Measurements from ENCODE around the gene CILP2.

Gene CILP2

DNA sequence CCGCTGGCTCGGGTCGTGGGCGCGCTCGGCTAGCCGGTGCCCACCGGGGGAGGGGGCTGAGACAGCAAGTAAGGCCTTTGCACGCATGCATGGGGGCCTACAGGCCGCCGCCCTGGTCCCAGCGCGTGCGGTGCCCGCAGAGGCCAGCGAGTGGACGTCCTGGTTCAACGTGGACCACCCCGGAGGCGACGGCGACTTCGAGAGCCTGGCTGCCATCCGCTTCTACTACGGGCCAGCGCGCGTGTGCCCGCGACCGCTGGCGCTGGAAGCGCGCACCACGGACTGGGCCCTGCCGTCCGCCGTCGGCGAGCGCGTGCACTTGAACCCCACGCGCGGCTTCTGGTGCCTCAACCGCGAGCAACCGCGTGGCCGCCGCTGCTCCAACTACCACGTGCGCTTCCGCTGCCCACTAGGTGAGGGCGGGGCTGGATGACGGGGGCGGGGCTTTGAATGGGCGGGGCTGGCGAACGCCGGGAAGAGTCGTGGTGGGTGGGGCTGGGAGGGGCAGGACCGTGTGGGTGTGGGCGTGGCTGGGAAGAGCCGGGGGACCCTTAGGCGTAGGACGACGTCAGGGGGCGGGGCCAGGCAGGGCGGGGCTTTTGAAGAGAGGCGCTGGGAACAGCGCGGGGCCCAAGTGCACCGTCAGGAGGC, 2.1 kb downstream of the CILP2 start:
- H3K27me3 ChIP-seq (ENCODE audit: control insufficient read depth, insufficient read depth, low read length), result peaks cover 3% of the 10 kb centered on the region; the same call in 1 of the 2 replicates
- no peaks in the 10 kb centered on the region for H3K9me3 ChIP-seq (ENCODE audit: control insufficient read depth, insufficient read depth, low read length)
- no peak for DNase-seq (ENCODE audit: low read depth, low spot score)
- peak overlapping the region; percentile 2; the same call in 1 of the 2 replicates for H3K4me3 ChIP-seq (ENCODE audit: low read length)
- H3K36me3 ChIP-seq (ENCODE audit: control insufficient read depth, insufficient read depth, low read length), result peaks cover 3% of the 10 kb centered on the region; the same call in 1 of the 2 replicates
- H3K27ac ChIP-seq (ENCODE audit: low read length), result no peak overlapping the region
- H3K4me1 ChIP-seq (ENCODE audit: control insufficient read depth, insufficient read depth, low read length), result peaks cover 2% of the 10 kb centered on the region; the same call in 1 of the 2 replicates
- WGBS (ENCODE audit: insufficient coverage, insufficient read length), result no CpG with 5 or more reads among the region's 74 CpGs

- peak; percentile 66 for DNase-seq (ENCODE audit: low read depth, low spot score)
These were observed 2.9 kb downstream of the CILP2 start for GRCh38 chr19:19540715-19541515.

DNA sequence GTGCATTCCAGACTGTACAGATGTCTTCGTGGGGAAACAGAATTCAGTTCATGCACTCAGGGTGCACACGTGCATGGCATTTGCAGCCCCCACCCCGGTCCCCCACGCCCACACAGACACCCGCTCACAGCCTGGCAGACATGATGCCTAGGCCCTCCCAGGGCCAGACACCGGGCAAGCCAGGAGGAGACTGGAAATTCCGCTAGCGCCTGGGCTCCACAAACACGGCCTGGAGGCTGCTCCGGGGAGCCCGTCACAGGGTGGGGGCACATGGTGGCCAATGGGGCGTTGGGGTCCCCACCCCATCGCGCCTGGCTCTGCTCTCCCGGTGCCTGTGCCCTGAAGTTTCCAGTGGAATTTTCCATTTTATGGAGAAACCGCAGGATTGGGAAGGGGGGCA, 3.6 kb downstream of the CILP2 start:
- no peak for DNase-seq (ENCODE audit: low read depth, low spot score)
- Histone ChIP-seq H3K4me1 (ENCODE audit: control insufficient read depth, insufficient read depth, low read length) (peaks cover 2% of the 10 kb centered on the region; the same call in 1 of the 2 replicates), H3K36me3 (ENCODE audit: control insufficient read depth, insufficient read depth, low read length) (peaks cover 3% of the 10 kb centered on the region; the same call in 1 of the 2 replicates), H3K9me3 (ENCODE audit: control insufficient read depth, insufficient read depth, low read length) (no peaks in the 10 kb centered on the region), H3K27me3 (ENCODE audit: control insufficient read depth, insufficient read depth, low read length) (peaks cover 3% of the 10 kb centered on the region; the same call in 1 of the 2 replicates), H3K27ac (ENCODE audit: low read length) (no peak overlapping the region), H3K4me3 (ENCODE audit: low read length) (no peak overlapping the region)
- no CpG with 5 or more reads among the region's 16 CpGs for WGBS (ENCODE audit: insufficient coverage, insufficient read length)

More at GRCh38 chr19:19540715-19541515, 2.9 kb downstream of the CILP2 start:
- H3K4me3 ChIP-seq (ENCODE audit: low read length), result peak overlapping the region; percentile 5; the same call in 1 of the 2 replicates
- no CpG with 5 or more reads among the region's 45 CpGs for WGBS (ENCODE audit: insufficient coverage, insufficient read length)
- H3K9me3 ChIP-seq (ENCODE audit: control insufficient read depth, insufficient read depth, low read length), result no peaks in the 10 kb centered on the region
- peaks cover 3% of the 10 kb centered on the region; the same call in 1 of the 2 replicates for H3K36me3 ChIP-seq (ENCODE audit: control insufficient read depth, insufficient read depth, low read length)
- H3K27ac ChIP-seq (ENCODE audit: low read length), result no peak overlapping the region
- peaks cover 3% of the 10 kb centered on the region; the same call in 1 of the 2 replicates for H3K27me3 ChIP-seq (ENCODE audit: control insufficient read depth, insufficient read depth, low read length)
- peaks cover 2% of the 10 kb centered on the region; the same call in 1 of the 2 replicates for H3K4me1 ChIP-seq (ENCODE audit: control insufficient read depth, insufficient read depth, low read length)

- H3K36me3 ChIP-seq (ENCODE audit: control insufficient read depth, insufficient read depth, low read length), result peaks cover 3% of the 10 kb centered on the region; the same call in 1 of the 2 replicates
- WGBS (ENCODE audit: insufficient coverage, insufficient read length), result no CpG with 5 or more reads among the region's 12 CpGs
- H3K9me3 ChIP-seq (ENCODE audit: control insufficient read depth, insufficient read depth, low read length), result no peaks in the 10 kb centered on the region
- peaks cover 3% of the 10 kb centered on the region; the same call in 1 of the 2 replicates for H3K27me3 ChIP-seq (ENCODE audit: control insufficient read depth, insufficient read depth, low read length)
- no peak overlapping the region for H3K27ac ChIP-seq (ENCODE audit: low read length)
- peaks cover 2% of the 10 kb centered on the region; the same call in 1 of the 2 replicates for H3K4me1 ChIP-seq (ENCODE audit: control insufficient read depth, insufficient read depth, low read length)
- DNase-seq (ENCODE audit: low read depth, low spot score), result no peak
- no peak overlapping the region for H3K4me3 ChIP-seq (ENCODE audit: low read length)
These were observed 4.4 kb downstream of the CILP2 start for GRCh38 chr19:19542507-19542906.

DNA sequence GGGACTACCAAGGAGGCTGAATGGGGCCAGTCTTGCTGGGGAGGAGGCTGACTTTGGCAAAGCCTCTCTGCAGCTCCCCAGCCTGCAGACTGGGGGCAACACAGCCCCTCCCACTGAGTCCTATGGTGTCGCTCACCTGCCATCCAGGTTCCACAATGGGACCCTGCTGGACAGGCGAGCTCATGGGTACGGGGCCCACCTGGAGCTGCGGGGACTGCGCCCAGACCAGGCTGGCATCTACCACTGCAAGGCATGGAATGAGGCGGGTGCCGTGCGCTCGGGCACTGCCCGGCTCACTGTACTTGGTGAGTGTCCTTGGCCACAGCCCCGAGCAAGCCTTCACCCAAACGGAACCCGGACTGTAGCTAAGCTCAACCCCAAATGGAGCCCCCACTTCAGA, 5.0 kb downstream of the CILP2 start:
- no peak for DNase-seq (ENCODE audit: low read depth, low spot score)
- no CpG with 5 or more reads among the region's 13 CpGs for WGBS (ENCODE audit: insufficient coverage, insufficient read length)

DNA sequence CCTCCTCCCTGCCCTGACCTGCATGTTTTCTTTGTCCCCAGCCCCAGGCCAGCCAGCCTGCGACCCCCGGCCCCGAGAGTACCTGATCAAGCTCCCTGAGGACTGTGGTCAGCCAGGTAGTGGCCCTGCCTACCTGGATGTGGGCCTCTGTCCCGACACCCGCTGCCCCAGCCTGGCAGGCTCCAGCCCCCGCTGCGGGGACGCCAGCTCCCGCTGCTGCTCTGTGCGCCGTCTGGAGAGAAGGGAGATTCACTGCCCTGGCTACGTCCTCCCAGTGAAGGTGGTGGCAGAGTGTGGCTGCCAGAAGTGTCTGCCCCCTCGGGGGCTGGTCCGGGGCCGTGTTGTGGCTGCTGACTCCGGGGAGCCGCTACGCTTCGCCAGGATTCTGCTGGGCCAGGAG, 5.6 kb downstream of the CILP2 start:
- Histone ChIP-seq H3K36me3 (ENCODE audit: control insufficient read depth, insufficient read depth, low read length) (peaks cover 3% of the 10 kb centered on the region; the same call in 1 of the 2 replicates), H3K4me1 (ENCODE audit: control insufficient read depth, insufficient read depth, low read length) (peaks cover 2% of the 10 kb centered on the region; the same call in 1 of the 2 replicates), H3K27ac (ENCODE audit: low read length) (no peak overlapping the region), H3K9me3 (ENCODE audit: control insufficient read depth, insufficient read depth, low read length) (no peaks in the 10 kb centered on the region), H3K4me3 (ENCODE audit: low read length) (no peak overlapping the region), H3K27me3 (ENCODE audit: control insufficient read depth, insufficient read depth, low read length) (peaks cover 2% of the 10 kb centered on the region; the same call in 1 of the 2 replicates)
- DNase-seq (ENCODE audit: low read depth, low spot score), result no peak
- no CpG with 5 or more reads among the region's 19 CpGs for WGBS (ENCODE audit: insufficient coverage, insufficient read length)

More for the DNA sequence above, 5.0 kb downstream of the CILP2 start:
- H3K4me3 ChIP-seq (ENCODE audit: low read length), result no peak overlapping the region
- H3K36me3 ChIP-seq (ENCODE audit: control insufficient read depth, insufficient read depth, low read length), result peaks cover 3% of the 10 kb centered on the region; the same call in 1 of the 2 replicates
- H3K4me1 ChIP-seq (ENCODE audit: control insufficient read depth, insufficient read depth, low read length), result peaks cover 2% of the 10 kb centered on the region; the same call in 1 of the 2 replicates
- H3K27ac ChIP-seq (ENCODE audit: low read length), result no peak overlapping the region
- H3K9me3 ChIP-seq (ENCODE audit: control insufficient read depth, insufficient read depth, low read length), result no peaks in the 10 kb centered on the region
- H3K27me3 ChIP-seq (ENCODE audit: control insufficient read depth, insufficient read depth, low read length), result peaks cover 3% of the 10 kb centered on the region; the same call in 1 of the 2 replicates

GRCh38 chr19:19544257-19544953, 6.3 kb downstream of the CILP2 start:
- peaks cover 3% of the 10 kb centered on the region; the same call in 1 of the 2 replicates for H3K36me3 ChIP-seq (ENCODE audit: control insufficient read depth, insufficient read depth, low read length)
- no peak overlapping the region for H3K4me3 ChIP-seq (ENCODE audit: low read length)
- H3K9me3 ChIP-seq (ENCODE audit: control insufficient read depth, insufficient read depth, low read length), result no peaks in the 10 kb centered on the region
- DNase-seq (ENCODE audit: low read depth, low spot score), result no peak
- no peaks in the 10 kb centered on the region for H3K27me3 ChIP-seq (ENCODE audit: control insufficient read depth, insufficient read depth, low read length)
- no CpG with 5 or more reads among the region's 75 CpGs for WGBS (ENCODE audit: insufficient coverage, insufficient read length)
- no peak overlapping the region for H3K27ac ChIP-seq (ENCODE audit: low read length)
- peaks cover 2% of the 10 kb centered on the region; the same call in 1 of the 2 replicates for H3K4me1 ChIP-seq (ENCODE audit: control insufficient read depth, insufficient read depth, low read length)

DNA sequence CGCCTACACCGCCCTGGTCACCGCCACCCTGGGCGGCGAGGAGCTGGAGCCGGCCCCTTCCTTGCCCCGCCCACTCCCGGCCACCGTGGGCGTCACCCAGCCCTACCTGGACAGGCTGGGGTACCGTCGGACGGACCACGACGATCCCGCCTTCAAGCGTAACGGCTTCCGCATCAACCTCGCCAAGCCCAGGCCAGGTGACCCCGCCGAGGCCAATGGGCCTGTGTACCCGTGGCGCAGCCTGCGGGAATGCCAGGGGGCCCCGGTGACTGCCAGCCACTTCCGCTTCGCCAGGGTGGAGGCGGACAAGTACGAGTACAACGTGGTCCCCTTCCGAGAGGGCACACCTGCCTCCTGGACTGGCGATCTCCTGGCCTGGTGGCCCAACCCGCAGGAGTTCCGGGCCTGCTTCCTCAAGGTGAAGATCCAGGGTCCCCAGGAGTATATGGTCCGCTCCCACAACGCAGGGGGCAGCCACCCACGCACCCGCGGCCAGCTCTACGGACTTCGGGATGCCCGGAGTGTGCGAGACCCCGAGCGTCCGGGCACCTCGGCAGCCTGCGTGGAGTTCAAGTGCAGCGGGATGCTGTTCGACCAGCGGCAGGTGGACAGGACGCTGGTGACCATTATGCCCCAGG, 7.0 kb downstream of the CILP2 start:
- Histone ChIP-seq H3K9me3 (ENCODE audit: control insufficient read depth, insufficient read depth, low read length) (no peaks in the 10 kb centered on the region), H3K4me1 (ENCODE audit: control insufficient read depth, insufficient read depth, low read length) (peaks cover 1% of the 10 kb centered on the region; the same call in 1 of the 2 replicates), H3K36me3 (ENCODE audit: control insufficient read depth, insufficient read depth, low read length) (peaks cover 3% of the 10 kb centered on the region; the same call in 1 of the 2 replicates), H3K4me3 (ENCODE audit: low read length) (no peak overlapping the region), H3K27ac (ENCODE audit: low read length) (no peak overlapping the region), H3K27me3 (ENCODE audit: control insufficient read depth, insufficient read depth, low read length) (no peaks in the 10 kb centered on the region)
- no peak for DNase-seq (ENCODE audit: low read depth, low spot score)
- no CpG with 5 or more reads among the region's 53 CpGs for WGBS (ENCODE audit: insufficient coverage, insufficient read length)

- peaks cover 3% of the 10 kb centered on the region; the same call in 1 of the 2 replicates for H3K36me3 ChIP-seq (ENCODE audit: control insufficient read depth, insufficient read depth, low read length)
- no peaks in the 10 kb centered on the region for H3K9me3 ChIP-seq (ENCODE audit: control insufficient read depth, insufficient read depth, low read length)
- WGBS (ENCODE audit: insufficient coverage, insufficient read length), result no CpG with 5 or more reads among the region's 23 CpGs
- no peak overlapping the region for H3K27ac ChIP-seq (ENCODE audit: low read length)
- no peaks in the 10 kb centered on the region for H3K4me1 ChIP-seq (ENCODE audit: control insufficient read depth, insufficient read depth, low read length)
- DNase-seq (ENCODE audit: low read depth, low spot score), result no peak
- no peak overlapping the region for H3K4me3 ChIP-seq (ENCODE audit: low read length)
- H3K27me3 ChIP-seq (ENCODE audit: control insufficient read depth, insufficient read depth, low read length), result no peaks in the 10 kb centered on the region
These were observed 7.6 kb downstream of the CILP2 start for GRCh38 chr19:19545707-19546106.
